GM10847 (cell line): ENCODE results near the gene ULK1.

ENCODE experiments used
- POLR2A ChIP-seq: IDR thresholded peaks from 2 replicates; pipeline ENCODE4 v1.6.1; 2011; ENCODE audit not compliant: insufficient read length; ENCODE audit errors: extremely low read depth

Gene ULK1

GRCh38 chr12:131856366-131857097, 37.9 kb upstream of the ULK1 start:
- TF ChIP-seq POLR2A = no peak

GRCh38 chr12:131857908-131858850, 36.2 kb upstream of the ULK1 start:
- no peak for TF ChIP-seq POLR2A

- no peak for TF ChIP-seq POLR2A
These were observed 33.8 kb upstream of the ULK1 start for GRCh38 chr12:131860472-131861260.

DNA sequence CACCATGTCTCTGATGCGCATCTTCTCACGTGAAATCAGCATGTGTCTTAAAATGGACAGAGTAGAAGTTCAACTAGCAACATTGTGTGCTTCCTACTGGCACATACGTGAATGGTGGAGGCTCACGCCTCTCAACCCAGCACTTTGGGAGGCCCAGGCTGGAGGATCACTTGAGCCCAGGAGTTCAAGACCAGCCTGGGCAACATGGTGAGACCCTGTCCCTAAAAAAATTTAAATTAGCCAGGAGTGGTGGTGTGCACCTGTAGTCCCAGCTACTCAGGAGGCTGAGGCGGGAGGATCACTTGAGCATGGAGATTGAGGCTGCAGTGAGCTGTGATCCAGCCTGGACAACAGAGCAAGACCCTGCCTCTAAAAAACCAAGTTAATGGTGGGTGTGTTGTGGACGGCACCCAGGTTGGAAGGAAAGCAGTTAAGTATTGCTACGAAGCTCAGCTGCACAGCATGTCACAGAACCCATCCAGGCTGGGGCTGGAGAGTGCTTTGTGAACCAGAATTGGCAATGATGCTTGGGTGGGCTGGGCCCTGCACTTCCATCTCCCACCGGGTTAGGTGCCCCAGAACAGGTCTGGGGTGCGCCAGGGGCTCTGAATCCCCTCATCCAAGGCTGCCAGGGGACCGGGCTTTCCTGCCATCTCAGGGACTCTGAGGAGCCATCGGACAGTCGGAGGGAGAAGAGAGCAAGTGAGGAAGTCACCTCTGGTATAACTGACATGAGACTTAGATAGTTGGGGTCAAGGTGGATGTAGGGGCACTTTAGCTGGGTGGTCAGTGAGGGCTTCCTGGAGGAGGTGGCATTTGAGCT, 33.0 kb upstream of the ULK1 start:
- no peak for TF ChIP-seq POLR2A

- TF ChIP-seq POLR2A = no peak
These were observed 32.4 kb upstream of the ULK1 start for GRCh38 chr12:131862084-131862441.

GRCh38 chr12:131862600-131862993, 31.8 kb upstream of the ULK1 start:
- no peak for TF ChIP-seq POLR2A

- TF ChIP-seq POLR2A = no peak
These were observed 31.3 kb upstream of the ULK1 start for GRCh38 chr12:131862994-131863710.

- no peak for TF ChIP-seq POLR2A
These were observed 30.6 kb upstream of the ULK1 start for GRCh38 chr12:131863711-131864396.

- no peak for TF ChIP-seq POLR2A
These were observed 30.0 kb upstream of the ULK1 start for GRCh38 chr12:131864469-131864868.

DNA sequence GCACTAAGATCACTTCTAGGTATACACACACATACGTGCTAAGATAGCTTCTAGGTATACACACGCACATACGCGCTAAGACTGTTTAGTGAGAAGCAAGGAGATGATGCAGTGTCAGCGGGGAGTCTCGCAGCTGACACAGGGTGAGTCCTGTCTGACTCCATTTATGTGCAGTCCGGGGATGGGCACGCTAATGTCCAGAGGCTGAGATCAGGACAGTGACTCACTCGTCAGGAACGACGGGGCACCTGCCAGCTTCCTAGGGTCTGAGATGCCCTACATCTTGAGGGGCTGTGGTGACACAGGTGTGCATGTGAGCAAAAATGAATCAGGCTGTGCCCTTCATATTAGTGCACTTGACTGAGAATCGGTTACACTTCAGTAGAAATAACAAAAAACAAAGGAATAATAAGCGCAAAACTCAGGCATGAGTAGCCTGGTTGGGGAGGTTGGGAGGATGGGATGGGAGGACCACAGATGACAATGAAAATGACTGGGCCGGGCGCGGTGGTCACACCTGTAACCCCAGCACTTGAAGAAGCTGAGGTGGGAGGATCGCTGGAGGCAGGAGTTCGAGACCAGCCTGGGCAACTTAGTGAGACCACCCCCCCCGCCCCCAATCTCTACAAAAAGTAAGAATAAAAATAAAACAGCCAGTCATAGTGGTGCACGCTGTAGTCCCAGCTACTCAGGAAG, 29.1 kb upstream of the ULK1 start:
- no peak for TF ChIP-seq POLR2A

DNA sequence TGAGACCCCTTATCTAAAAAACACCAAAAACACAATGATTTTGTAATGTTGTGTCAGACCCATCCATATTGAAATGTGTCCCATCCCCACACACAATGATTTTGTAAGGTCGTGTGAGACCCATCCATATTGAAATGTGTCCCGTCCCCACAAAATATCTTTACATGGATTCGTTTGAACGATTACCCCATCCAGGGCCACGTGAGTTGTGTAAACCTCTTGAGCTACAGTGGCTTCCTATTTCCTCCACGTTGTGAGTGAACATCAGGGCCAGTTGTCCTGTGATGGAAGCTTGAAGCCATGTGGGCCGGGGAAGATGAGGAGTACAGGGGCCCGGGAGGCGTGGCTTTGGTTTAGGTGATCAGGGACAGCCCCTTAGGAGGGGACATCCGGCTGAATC, 27.0 kb upstream of the ULK1 start:
- no peak for TF ChIP-seq POLR2A

GRCh38 chr12:131867891-131868675, 26.3 kb upstream of the ULK1 start:
- no peak for TF ChIP-seq POLR2A
